Smooth muscle cell (in vitro differentiated cells): ENCODE results near the gene ARHGEF12. TPM values are rescaled to one million over a fixed set of nuclear protein-coding genes. Genes with fewer than 3 reads are reported as not detected.

ENCODE experiments used
- DNase-seq: peaks from one replicate; lab custom pipeline; 2025; ENCODE audit not compliant: unreplicated experiment; lab: John Stamatoyannopoulos, UW
- H2AFZ ChIP-seq: fragments of 200-600 bp; sonication (generic); 2 replicates; pipeline ENCODE4 v1.6.0; 2016; ENCODE audit warnings: antibody characterized with exemption, low read depth, mild to moderate bottlenecking
- H3F3A ChIP-seq: fragments of 200-600 bp; sonication (generic); 2 replicates; pipeline ENCODE4 v1.6.0; 2017; ENCODE audit warnings: antibody characterized with exemption, low read depth
- H3K27ac ChIP-seq: fragments of 200-600 bp; sonication (generic); 2 replicates; pipeline ENCODE4 v1.5.1; 2016; ENCODE audit warnings: low read depth, mild to moderate bottlenecking
- H3K27me3 ChIP-seq: fragments of 200-600 bp; sonication (generic); 2 replicates; pipeline ENCODE4 v1.6.1; 2016; ENCODE audit warnings: low read depth, mild to moderate bottlenecking
- H3K36me3 ChIP-seq: fragments of 200-600 bp; sonication (generic); 2 replicates; pipeline ENCODE4 v1.5.1; 2016; ENCODE audit warnings: low read depth
- H3K4me1 ChIP-seq: fragments of 200-600 bp; sonication (generic); 2 replicates; pipeline ENCODE4 v1.5.1; 2016; ENCODE audit warnings: low read depth
- H3K4me2 ChIP-seq: fragments of 200-600 bp; sonication (generic); 2 replicates; pipeline ENCODE4 v1.6.0; 2016; ENCODE audit warnings: mild to moderate bottlenecking
- H3K4me3 ChIP-seq: fragments of 200-600 bp; sonication (generic); 2 replicates; pipeline ENCODE4 v1.5.1; 2016; ENCODE audit warnings: mild to moderate bottlenecking
- H3K79me2 ChIP-seq: fragments of 200-600 bp; sonication (generic); 2 replicates; pipeline ENCODE4 v1.6.0; 2016; ENCODE audit warnings: low read depth, mild to moderate bottlenecking
- H3K9ac ChIP-seq: fragments of 200-600 bp; sonication (generic); 2 replicates; pipeline ENCODE4 v1.6.0; 2016; ENCODE audit warnings: low read depth
- H3K9me3 ChIP-seq: fragments of 200-600 bp; sonication (generic); replicated peaks from 2 replicates; pipeline ENCODE4 v1.5.1; 2016; ENCODE audit warnings: low read depth
- H4K20me1 ChIP-seq: fragments of 200-600 bp; sonication (generic); 2 replicates; pipeline ENCODE4 v1.6.0; 2016; ENCODE audit warnings: low read depth
- WGBS: methylation state at CpG from one replicate; pipeline ENCODE4 v1.1.7; 2016; ENCODE audit warnings: low lambda C conversion rate; 5-methylcytosine and 5-hydroxymethylcytosine counted together
- polyA plus RNA-seq: library from polyadenylated mRNA; unstranded; fragments of >200 nt; fragmentation: Nextera tagmentation; extraction: Ambion mirVana; gene quantifications from 2 replicates; pipeline ENCODE4 v1.2.1, GENCODE V29; 2016
- total RNA-seq: library from RNA; depleted of rRNA; stranded (reverse); fragments of >200 nt; gene quantifications from 2 replicates; pipeline ENCODE4 v1.2.3, GENCODE V29; 2014
- TF ChIP-seq, protein P1 (sequence below): fragments of 200-600 bp; sonication (generic); IDR thresholded peaks from 2 replicates; pipeline ENCODE4 v1.5.1; 2017; ENCODE audit warnings: borderline replicate concordance, mild to moderate bottlenecking, antibody characterized with exemption; ENCODE audit not compliant: insufficient read depth, poor library complexity, severe bottlenecking

The ARHGEF12 gene
- total and polyA plus RNA-seq, 2 experiments from 2014 or later, result 24.6 to 89.4 TPM

DNA sequence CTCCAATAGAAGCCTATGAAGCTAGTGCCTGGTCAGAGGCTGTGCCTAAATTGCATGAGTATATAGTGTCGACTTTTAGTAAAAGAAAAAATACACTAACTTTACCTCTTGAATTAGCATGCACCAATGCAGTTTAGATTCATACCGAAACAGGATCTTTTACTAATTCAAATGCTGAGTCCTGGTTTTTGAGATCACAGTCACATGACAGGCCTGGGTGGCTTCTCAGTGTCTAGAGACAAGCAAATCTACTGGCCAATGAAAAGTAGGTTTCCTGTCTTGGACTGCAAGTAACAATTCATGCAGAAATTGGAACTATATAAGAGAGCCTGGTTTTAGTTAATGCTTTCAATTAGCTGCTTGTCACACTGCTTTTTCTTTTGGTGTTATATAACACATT, 7.2 kb downstream of the ARHGEF12 start:
- Histone ChIP-seq H3K9ac (no peak overlapping the region), H3K4me2 (peak overlapping the region; percentile 66), H3K9me3 (no peaks in the 10 kb centered on the region), H2AFZ (no peak overlapping the region), H3K4me3 (no peak overlapping the region), H3K4me1 (peaks cover 46% of the 10 kb centered on the region), H3K27me3 (no peaks in the 10 kb centered on the region), H3K36me3 (no peaks in the 10 kb centered on the region), H3F3A (peaks cover 14% of the 10 kb centered on the region), H3K79me2 (peaks cover 100% of the 10 kb centered on the region), H3K27ac (peak overlapping the region; percentile 17), H4K20me1 (peaks cover 100% of the 10 kb centered on the region)
- WGBS, result 94% methylated on average over 2 of the region's 2 CpGs
- DNase-seq, result no peak
- TF ChIP-seq, protein P1, sequence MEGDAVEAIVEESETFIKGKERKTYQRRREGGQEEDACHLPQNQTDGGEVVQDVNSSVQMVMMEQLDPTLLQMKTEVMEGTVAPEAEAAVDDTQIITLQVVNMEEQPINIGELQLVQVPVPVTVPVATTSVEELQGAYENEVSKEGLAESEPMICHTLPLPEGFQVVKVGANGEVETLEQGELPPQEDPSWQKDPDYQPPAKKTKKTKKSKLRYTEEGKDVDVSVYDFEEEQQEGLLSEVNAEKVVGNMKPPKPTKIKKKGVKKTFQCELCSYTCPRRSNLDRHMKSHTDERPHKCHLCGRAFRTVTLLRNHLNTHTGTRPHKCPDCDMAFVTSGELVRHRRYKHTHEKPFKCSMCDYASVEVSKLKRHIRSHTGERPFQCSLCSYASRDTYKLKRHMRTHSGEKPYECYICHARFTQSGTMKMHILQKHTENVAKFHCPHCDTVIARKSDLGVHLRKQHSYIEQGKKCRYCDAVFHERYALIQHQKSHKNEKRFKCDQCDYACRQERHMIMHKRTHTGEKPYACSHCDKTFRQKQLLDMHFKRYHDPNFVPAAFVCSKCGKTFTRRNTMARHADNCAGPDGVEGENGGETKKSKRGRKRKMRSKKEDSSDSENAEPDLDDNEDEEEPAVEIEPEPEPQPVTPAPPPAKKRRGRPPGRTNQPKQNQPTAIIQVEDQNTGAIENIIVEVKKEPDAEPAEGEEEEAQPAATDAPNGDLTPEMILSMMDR, result no peak

DNA sequence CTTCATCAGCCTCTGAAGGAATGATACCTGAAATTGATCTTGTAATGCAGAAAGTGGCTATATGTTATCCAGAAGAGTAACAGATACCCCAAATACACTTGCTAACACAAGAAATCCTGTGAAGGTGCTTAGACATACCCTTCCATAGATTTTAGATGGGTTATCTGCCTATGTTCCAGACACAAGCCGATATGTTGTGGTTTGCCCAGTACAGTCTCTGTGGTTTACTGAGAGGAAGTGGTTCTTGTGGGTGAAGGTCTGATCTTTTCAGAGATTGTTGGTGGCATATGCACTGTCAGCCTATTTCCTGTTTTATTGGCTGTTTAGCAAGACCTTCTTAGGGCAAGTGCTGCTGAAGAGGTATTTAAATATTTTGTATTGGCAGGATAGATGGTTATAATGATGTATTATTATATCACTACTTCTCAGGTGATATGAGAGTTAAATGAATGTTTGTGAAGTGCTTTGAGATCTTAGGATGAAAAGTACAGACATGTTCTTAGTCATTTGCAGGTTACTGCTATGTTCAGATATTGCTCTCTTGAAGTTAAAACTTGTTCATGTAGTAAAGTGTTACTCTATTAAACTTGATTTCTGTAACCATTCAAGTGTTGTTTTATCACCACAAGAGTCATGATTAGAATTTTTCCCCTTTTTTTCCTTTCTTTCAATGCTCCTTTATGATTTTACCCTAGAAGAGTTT, 8.2 kb downstream of the ARHGEF12 start:
- no peaks in the 10 kb centered on the region for H3K36me3 ChIP-seq
- no peaks in the 10 kb centered on the region for H3K27me3 ChIP-seq
- TF ChIP-seq, protein P1, result no peak
- peak overlapping the region; percentile 12 for H3K27ac ChIP-seq
- H3K9ac ChIP-seq, result peak overlapping the region; percentile 3
- H3F3A ChIP-seq, result peaks cover 17% of the 10 kb centered on the region
- H3K4me3 ChIP-seq, result no peak overlapping the region
- H4K20me1 ChIP-seq, result peaks cover 100% of the 10 kb centered on the region
- no peak for DNase-seq
- peaks cover 100% of the 10 kb centered on the region for H3K79me2 ChIP-seq
- H3K4me1 ChIP-seq, result peaks cover 36% of the 10 kb centered on the region
- H2AFZ ChIP-seq, result no peak overlapping the region
- 6% methylated on average over 1 of the region's 1 CpG for WGBS
- no peaks in the 10 kb centered on the region for H3K9me3 ChIP-seq
- peak overlapping the region; percentile 66 for H3K4me2 ChIP-seq

DNA sequence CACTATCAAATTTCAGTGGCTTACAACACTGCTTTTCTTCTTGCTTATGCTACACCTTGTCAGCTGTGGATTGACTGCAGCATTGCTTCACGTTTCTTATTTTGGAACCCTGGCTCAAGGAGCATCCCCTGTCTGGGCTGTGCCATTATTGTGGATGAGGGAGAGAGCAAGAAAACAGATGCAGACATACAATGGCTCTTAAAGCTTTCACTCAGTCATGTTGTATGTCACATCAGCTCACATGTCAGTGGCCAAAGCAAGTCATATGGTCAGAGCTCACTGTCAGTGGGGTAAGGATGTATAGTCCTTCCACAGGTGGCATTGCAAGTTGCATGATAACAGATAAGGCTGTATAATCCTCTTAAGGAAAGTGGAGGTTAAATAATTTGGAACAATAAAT, 10.0 kb downstream of the ARHGEF12 start:
- Histone ChIP-seq H3K4me2 (no peak overlapping the region), H3K27ac (no peak overlapping the region), H3K9me3 (no peaks in the 10 kb centered on the region), H2AFZ (no peak overlapping the region), H3K4me1 (peaks cover 27% of the 10 kb centered on the region), H3K36me3 (no peaks in the 10 kb centered on the region), H4K20me1 (peaks cover 98% of the 10 kb centered on the region), H3K4me3 (no peak overlapping the region), H3K9ac (no peak overlapping the region), H3K79me2 (peaks cover 98% of the 10 kb centered on the region), H3F3A (peaks cover 18% of the 10 kb centered on the region), H3K27me3 (no peaks in the 10 kb centered on the region)
- 73% methylated on average over 1 of the region's 1 CpG for WGBS
- DNase-seq, result no peak
- TF ChIP-seq, protein P1, result no peak

DNA sequence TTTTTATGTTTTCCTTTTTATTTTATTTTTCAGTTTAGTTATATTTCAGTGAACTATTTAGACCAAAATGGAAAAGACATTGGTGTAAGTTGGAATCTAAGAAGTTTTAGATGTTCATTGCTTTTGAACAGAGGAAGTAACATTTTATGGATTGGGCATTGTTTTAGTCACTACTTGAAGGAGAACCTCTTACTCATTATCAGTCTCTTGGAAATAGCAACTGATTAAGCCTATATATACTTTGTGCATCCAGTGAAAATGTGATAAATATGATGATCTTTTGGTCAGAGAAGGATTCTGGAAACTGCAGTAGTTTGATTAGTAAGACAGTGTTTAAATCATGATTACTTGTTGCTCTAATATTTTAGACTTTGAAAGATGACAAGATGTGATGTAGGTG, 14.4 kb downstream of the ARHGEF12 start:
- Histone ChIP-seq H3F3A (peaks cover 4% of the 10 kb centered on the region), H3K9me3 (no peaks in the 10 kb centered on the region), H3K9ac (no peak overlapping the region), H3K4me2 (no peak overlapping the region), H3K4me3 (no peak overlapping the region), H3K27ac (peak overlapping the region; percentile 20), H3K79me2 (peaks cover 97% of the 10 kb centered on the region), H3K4me1 (peaks cover 5% of the 10 kb centered on the region), H3K27me3 (no peaks in the 10 kb centered on the region), H2AFZ (no peak overlapping the region), H4K20me1 (peaks cover 97% of the 10 kb centered on the region), H3K36me3 (no peaks in the 10 kb centered on the region)
- no peak for DNase-seq
- TF ChIP-seq, protein P1, result no peak
